ENCODE results near the gene OR10A5.

OR10A5 gene

GRCh38 chr11:6892400-6892799 is 46.9 kb downstream of the OR10A5 start, which contains the start of gene OR2D2:
TSS of gene OR2D2 (minus strand) at chr11:6892500. CDS start at chr11:6892500, 0 bp downstream.
- Mint-ChIP-seq H3K27ac (no peak within 1 kb of the TSS), H3K36me3 (no peaks in the 10 kb centered on the region), H3K27me3 (peaks cover 9% of the 10 kb centered on the region), H3K4me1 (peaks cover 5% of the 10 kb centered on the region), H3K9me3 (no peaks in the 10 kb centered on the region), H3K4me3 (no peak within 1 kb of the TSS)
- no peak for DNase-seq (ENCODE audit: low spot score in 2 of 2)
- no peak for ATAC-seq (ENCODE audit: low read depth)

GRCh38 chr11:6894097-6894496 is 48.6 kb downstream of the OR10A5 start:
- no peaks in the 10 kb centered on the region for H3K36me3 Mint-ChIP-seq
- peaks cover 5% of the 10 kb centered on the region for H3K4me1 Mint-ChIP-seq
- no peaks in the 10 kb centered on the region for H3K9me3 Mint-ChIP-seq
- peaks cover 19% of the 10 kb centered on the region for H3K27me3 Mint-ChIP-seq
- no peak for ATAC-seq (ENCODE audit: low read depth)
- no peak overlapping the region for H3K4me3 Mint-ChIP-seq
- H3K27ac Mint-ChIP-seq: no peak overlapping the region
- no peak for DNase-seq (ENCODE audit: low spot score in 2 of 2)

GRCh38 chr11:6895010-6895409 is 49.5 kb downstream of the OR10A5 start:
- ATAC-seq (ENCODE audit: low read depth) (no peak), DNase-seq (ENCODE audit: low spot score in 2 of 2) (no peak)
- H3K9me3 Mint-ChIP-seq: no peaks in the 10 kb centered on the region

More at GRCh38 chr11:6895010-6895409, 49.5 kb downstream of the OR10A5 start:
- Mint-ChIP-seq H3K27me3 (peaks cover 19% of the 10 kb centered on the region), H3K27ac (no peak overlapping the region), H3K36me3 (no peaks in the 10 kb centered on the region), H3K4me1 (peaks cover 5% of the 10 kb centered on the region), H3K4me3 (no peak overlapping the region)

Data from memory B cell (primary cell).